Kidney (tissue), 14 donors: ENCODE results near the gene MIF4GD. TPM values are rescaled to one million over a fixed set of nuclear protein-coding genes. Genes with fewer than 3 reads are reported as not detected.

Source experiments
- DNase-seq, 5 donors: peaks; one replicate each; pipeline ENCODE4 v3.0.0-alpha.2; 2013 to 2020
- FAIRE-seq: peaks from 2 replicates; lab custom pipeline; 2012; peaks lifted over from hg19 to GRCh38; lab: Jason Lieb, UNC
- H3K27ac ChIP-seq, 2 donors: one replicate each; pipeline ENCODE4 v1.7.0; 2013; ENCODE audit warnings: low read depth in 2 of 2, low read length in 2 of 2, inconsistent platforms in 1 of 2
- H3K27me3 ChIP-seq: one replicate; pipeline ENCODE4 v1.7.1; 2013; ENCODE audit warnings: low read length, inconsistent platforms; ENCODE audit not compliant: control insufficient read depth, insufficient read depth
- H3K36me3 ChIP-seq, 3 donors: one replicate each; pipeline versions ENCODE4 v1.7.0 to v1.7.1; 2013; ENCODE audit warnings: low read length in 3 of 3, control low read depth in 1 of 3, inconsistent platforms in 1 of 3; ENCODE audit not compliant: insufficient read depth in 3 of 3, control insufficient read depth in 2 of 3
- H3K4me1 ChIP-seq, 3 donors: one replicate each; pipeline versions ENCODE4 v1.7.0 to v1.7.1; 2013; ENCODE audit warnings: low read length in 3 of 3, inconsistent platforms in 1 of 3, low read depth in 1 of 3; ENCODE audit not compliant: control insufficient read depth in 2 of 3, insufficient read depth in 2 of 3
- H3K4me3 ChIP-seq, 3 donors: one replicate each; pipeline versions ENCODE4 v1.7.0 to v1.8.1; 2013; ENCODE audit warnings: low read length in 3 of 3, control low read depth in 1 of 3, inconsistent platforms in 1 of 3
- H3K9ac ChIP-seq, 3 donors: one replicate each; pipeline versions ENCODE4 v1.7.0 to v1.7.1; 2013; ENCODE audit warnings: low read length in 3 of 3, control low read depth in 1 of 3, inconsistent platforms in 1 of 3
- H3K9me3 ChIP-seq, 3 donors: one replicate each; pipeline versions ENCODE4 v1.7.0 to v1.7.1; 2013; ENCODE audit warnings: low read length in 3 of 3, control low read depth in 1 of 3, inconsistent platforms in 1 of 3; ENCODE audit not compliant: control insufficient read depth in 2 of 3, insufficient read depth in 1 of 3
- CTCF ChIP-seq: IDR thresholded peaks from 3 replicates; pipeline ENCODE4 v1.5.1; 2012; ENCODE audit warnings: mild to moderate bottlenecking, moderate library complexity, borderline replicate concordance; ENCODE audit not compliant: insufficient read depth; ENCODE audit errors: extremely low read depth
- intact Hi-C: fragments of 100-400 bp; cut with DNase I; formaldehyde crosslinking; loops from one replicate; pipeline ENCODE4 v1.11.1; 2022
- polyA plus RNA-seq: library from polyadenylated mRNA; stranded (reverse); fragments of 350-450 nt; fragmentation: Illumina TruSeq; extraction: RNeasy Lipid Tissue Mini Kit (QIAGEN cat#74804); gene quantifications from one replicate; pipeline ENCODE4 v1.2.3, GENCODE V29; 2014; ENCODE audit warnings: low read depth, low replicate concordance; ENCODE audit not compliant: insufficient read depth
- total RNA-seq: library from RNA; stranded (reverse); fragmentation: NEBNext Ultra II Directional; extraction: Animal tissue kit (Norgen Biotek cat#: 25700); gene quantifications from one replicate; pipeline ENCODE4 v1.2.1, GENCODE V29; 2021
- donor health status: control.
- donor health status: control.
- donor health status: control.
- donor health status: control.
- donor health status: control.
- donor health status: DM: yes; HTN: yes; CAD: no.
- donor health status: Normal renal cell carcinoma (clear cell type).

The MIF4GD gene
- total and polyA plus RNA-seq, 2 donors from 2014 or later: 28.2 to 30.1 TPM

GRCh38 chr17:75318211-75318610, 47.2 kb upstream of the MIF4GD start:
- peaks cover 2 to 24% (median 15%) of the 10 kb centered on the region in 3 donors for H3K36me3 ChIP-seq
- TF ChIP-seq CTCF: no peak
- intact Hi-C loops: no loop called here
- no peak overlapping the region for H3K27ac ChIP-seq
- H3K9me3 ChIP-seq: no peaks in the 10 kb centered on the region
- no peaks in the 10 kb centered on the region for H3K4me1 ChIP-seq
- DNase-seq: peak in 1 of 5 donors; percentile 38
- H3K9ac ChIP-seq: no peak overlapping the region
- H3K4me3 ChIP-seq: no peak overlapping the region
- no peak for FAIRE-seq
- H3K27me3 ChIP-seq: no peaks in the 10 kb centered on the region

DNA sequence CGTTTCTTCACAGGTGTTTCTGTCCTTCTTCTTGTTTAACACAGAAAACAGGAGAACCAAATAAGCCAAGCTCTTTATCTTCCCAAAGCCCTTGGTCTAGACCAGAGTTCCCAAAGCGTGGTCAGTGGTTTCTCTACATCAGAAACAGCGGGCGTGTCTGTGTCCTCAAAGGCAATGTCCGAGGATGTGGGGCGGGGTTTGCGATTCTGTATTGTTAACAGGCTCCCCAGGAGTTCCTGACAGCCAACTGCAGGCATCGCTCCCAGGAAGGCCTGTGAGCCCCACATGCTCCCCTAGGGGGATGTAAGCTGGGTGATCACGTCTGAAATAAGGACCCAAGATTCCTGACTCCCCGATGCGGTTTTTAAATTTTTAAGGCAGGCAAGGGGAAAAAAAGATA, 46.6 kb upstream of the MIF4GD start:
- Histone ChIP-seq H3K27me3 (no peaks in the 10 kb centered on the region), H3K4me3 (no peak overlapping the region), H3K9ac (no peak overlapping the region), H3K4me1 (peaks cover 0 to 2% (median 0%) of the 10 kb centered on the region in 3 donors), H3K9me3 (no peaks in the 10 kb centered on the region), H3K36me3 (peaks cover 2 to 24% (median 15%) of the 10 kb centered on the region in 3 donors), H3K27ac (no peak overlapping the region)
- peak in 1 of 5 donors; percentile 55 for DNase-seq
- no peak for FAIRE-seq
- intact Hi-C loops: no loop called here
- TF ChIP-seq CTCF: no peak

- Histone ChIP-seq H3K9ac (no peak overlapping the region), H3K4me1 (peaks cover 0 to 2% (median 0%) of the 10 kb centered on the region in 3 donors), H3K9me3 (no peaks in the 10 kb centered on the region), H3K4me3 (no peak overlapping the region), H3K36me3 (peaks cover 0 to 24% (median 10%) of the 10 kb centered on the region in 3 donors), H3K27ac (no peak overlapping the region), H3K27me3 (no peaks in the 10 kb centered on the region)
- no peak for TF ChIP-seq CTCF
- DNase-seq: no peak
- intact Hi-C loops: no loop called here
- no peak for FAIRE-seq
Observed at GRCh38 chr17:75316253-75316652, 45.2 kb upstream of the MIF4GD start.

GRCh38 chr17:75315541-75316243, 44.7 kb upstream of the MIF4GD start:
- Histone ChIP-seq H3K4me1 (peaks cover 0 to 2% (median 0%) of the 10 kb centered on the region in 3 donors), H3K27me3 (no peaks in the 10 kb centered on the region), H3K9me3 (no peaks in the 10 kb centered on the region), H3K9ac (no peak overlapping the region), H3K36me3 (peaks cover 0 to 22% (median 7%) of the 10 kb centered on the region in 3 donors), H3K4me3 (no peak overlapping the region), H3K27ac (no peak overlapping the region)
- FAIRE-seq: no peak
- TF ChIP-seq CTCF: no peak
- DNase-seq: no peak
- intact Hi-C loops: no loop called here
